ENCODE measurements around the gene ARL2BP. TPM values are rescaled to one million over a fixed set of nuclear protein-coding genes. Genes with fewer than 3 reads are reported as not detected.

Gene ARL2BP
- total RNA-seq = 90.4 and 142 TPM in 2 replicates

DNA sequence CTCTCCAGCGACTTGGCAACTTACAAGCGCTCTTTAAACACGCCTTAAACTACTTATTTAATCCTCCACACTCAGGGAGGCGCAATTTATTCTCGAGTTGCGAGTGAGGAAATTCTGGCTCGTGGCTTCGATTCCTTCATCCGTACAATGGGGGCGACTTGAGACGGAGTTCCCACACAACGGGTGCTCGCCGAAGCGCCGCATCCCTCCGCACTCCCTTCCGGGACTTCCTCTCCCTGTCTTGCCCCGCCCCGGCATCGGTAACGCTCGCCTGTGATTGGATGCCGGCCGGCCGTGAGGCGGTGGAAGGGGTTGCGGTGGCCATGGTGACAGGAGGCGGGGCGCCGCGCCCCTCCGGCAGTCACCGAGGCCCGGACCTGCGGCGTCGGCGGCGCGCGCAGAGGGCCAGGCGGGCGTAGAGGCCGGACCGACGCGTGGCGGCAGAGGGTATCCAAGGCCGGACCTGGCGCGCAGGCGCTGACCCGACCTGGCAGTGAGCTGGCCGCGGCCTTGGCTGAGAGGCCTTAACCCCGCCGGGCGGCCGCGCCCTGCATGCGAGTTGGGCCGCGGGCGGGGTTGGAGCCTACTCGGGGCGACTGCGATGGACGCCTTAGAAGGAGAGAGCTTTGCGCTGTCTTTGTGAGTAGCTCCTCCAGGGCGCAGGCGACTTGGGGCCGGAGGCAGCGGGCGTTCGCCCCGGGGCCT is at the start of gene ARL2BP:
Gene ARL2BP (plus strand): TSS at position 493 of the 705 bp plus-strand sequence. CDS start 109 bp downstream, at position 602.

DNA sequence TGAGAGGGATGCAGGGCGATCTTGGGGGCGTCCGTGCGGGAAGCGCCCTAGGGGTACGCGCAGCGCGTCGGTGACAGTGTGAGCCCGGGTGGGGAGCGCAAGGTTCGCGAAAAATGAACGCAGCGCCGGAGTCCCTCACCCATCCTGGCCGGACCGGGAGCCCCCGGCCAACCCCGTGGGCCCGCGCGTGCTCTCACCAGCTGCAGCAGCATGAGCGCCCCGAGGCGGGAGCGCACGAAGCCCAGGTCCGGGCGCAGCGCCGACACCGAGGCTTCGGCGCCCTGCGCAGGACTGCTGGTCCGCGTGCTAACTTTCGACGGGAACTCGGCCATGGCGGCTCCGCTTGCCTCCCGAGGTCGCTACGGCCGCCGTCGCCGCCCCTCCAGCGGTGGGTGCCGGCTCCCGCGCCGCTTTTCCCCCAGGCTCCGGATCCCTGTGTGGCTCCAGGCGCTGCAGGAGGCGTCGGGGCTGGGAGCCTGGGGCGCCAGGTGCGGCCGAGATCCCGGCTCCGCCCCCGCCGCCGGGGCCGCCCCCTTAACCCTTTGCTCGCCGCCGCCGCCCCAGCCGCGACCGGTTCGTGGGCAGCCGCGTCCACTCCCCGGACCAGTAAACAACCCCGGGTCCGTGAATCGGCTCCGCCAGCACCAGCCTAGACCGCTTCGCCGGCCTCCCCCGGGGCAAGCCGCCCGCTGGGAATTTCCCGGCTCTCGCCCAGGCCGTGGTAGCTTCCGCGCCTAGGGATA is 39.3 kb downstream of the ARL2BP start, which contains the start of gene PLLP:
Gene PLLP (minus strand): TSS at position 464 of the 743 bp plus-strand sequence. CDS start 132 bp downstream, at position 332.

Other genes with a start within 250 kb of the ARL2BP start
- gene CPNE2, start 152.7 kb upstream of the ARL2BP start, total RNA-seq = 15.5 and 34.2 TPM in 2 replicates
- gene PSME3IP1, start 59.2 kb upstream of the ARL2BP start, total RNA-seq = 66.7 and 84.5 TPM in 2 replicates
- 40.9 and 67.1 TPM in 2 replicates for gene RSPRY1, start 58.9 kb upstream of the ARL2BP start, total RNA-seq
- gene PLLP, start 39.4 kb downstream of the ARL2BP start, total RNA-seq = 0.14 and 0.44 TPM in 2 replicates
- gene CCL22, start 113.5 kb downstream of the ARL2BP start, total RNA-seq = not detected in 2 replicates
- gene CX3CL1, start 127.2 kb downstream of the ARL2BP start, total RNA-seq = 0.44 and 0.57 TPM in 2 replicates
- gene CCL17, start 159.5 kb downstream of the ARL2BP start, total RNA-seq = not detected in 2 replicates
- gene CIAPIN1, start 202.1 kb downstream of the ARL2BP start, total RNA-seq = 50.3 and 77.5 TPM in 2 replicates
- 35.5 and 50.1 TPM in 2 replicates for gene COQ9, start 202.2 kb downstream of the ARL2BP start, total RNA-seq
- 103 and 153 TPM in 2 replicates for gene POLR2C, start 217.4 kb downstream of the ARL2BP start, total RNA-seq
- gene DOK4, start 241.2 kb downstream of the ARL2BP start, total RNA-seq = 37.9 and 46.0 TPM in 2 replicates

Data from placental pericyte (primary cell).